A673 (cell line): ENCODE results near the gene TSHR.
"Not testable (repeated sequence)": the region's sequence is repeated elsewhere in the genome, so short reads cannot be mapped to it uniquely, and the experiment has no call there.

Source experiments
- EZH2 ChIP-seq: fragments of 200-600 bp; sonication (generic); IDR thresholded peaks from 2 replicates; pipeline ENCODE4 v1.6.1; 2017; ENCODE audit warnings: borderline replicate concordance, low read depth, mild to moderate bottlenecking, mixed read lengths, antibody characterized with exemption, low read length; ENCODE audit not compliant: poor library complexity, severe bottlenecking
- TF ChIP-seq, protein P1 (sequence below): fragments of 300-800, 200-600 bp; sonication (generic); conservative IDR thresholded peaks from 2 replicates; pipeline ENCODE4 v1.5.1; 2017; ENCODE audit warnings: low read depth, mild to moderate bottlenecking, antibody characterized with exemption, low read length, moderate library complexity, mixed read lengths

DNA sequence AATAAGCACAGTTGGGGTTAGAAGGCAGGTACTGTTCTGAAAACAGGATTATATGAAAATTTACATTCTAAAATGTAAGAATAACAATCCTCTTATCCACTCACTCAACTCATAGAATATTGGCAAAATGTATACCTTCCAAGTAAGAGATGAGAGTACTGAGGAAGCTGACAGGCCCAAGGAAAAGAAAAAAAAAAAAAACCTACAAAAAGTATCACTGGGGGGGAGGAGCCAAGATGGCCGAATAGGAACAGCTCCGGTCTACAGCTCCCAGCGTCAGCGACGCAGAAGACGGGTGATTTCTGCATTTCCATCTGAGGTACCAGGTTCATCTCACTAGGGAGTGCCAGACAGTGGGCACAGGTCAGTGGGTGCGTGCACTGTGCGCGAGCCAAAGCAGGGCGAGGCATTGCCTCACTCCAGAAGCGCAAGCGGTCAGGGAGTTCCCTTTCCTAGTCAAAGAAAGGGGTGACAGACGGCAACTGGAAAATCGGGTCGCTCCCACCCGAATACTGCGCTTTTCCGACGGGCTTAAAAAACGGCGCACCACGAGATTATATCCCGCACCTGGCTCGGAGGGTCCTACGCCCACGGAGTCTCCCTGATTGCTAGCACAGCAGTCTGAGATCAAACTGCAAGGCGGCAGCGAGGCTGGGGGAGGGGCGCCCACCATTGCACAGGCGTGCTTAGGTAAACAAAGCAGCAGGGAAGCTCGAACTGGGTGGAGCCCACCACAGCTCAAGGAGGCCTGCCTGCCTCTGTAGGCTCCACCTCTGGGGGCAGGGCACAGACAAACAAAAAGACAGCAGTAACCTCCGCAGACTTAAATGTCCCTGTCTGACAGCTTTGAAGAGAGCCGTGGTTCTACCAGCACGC, 158.8 kb downstream of the TSHR start:
- TF ChIP-seq, protein P1, sequence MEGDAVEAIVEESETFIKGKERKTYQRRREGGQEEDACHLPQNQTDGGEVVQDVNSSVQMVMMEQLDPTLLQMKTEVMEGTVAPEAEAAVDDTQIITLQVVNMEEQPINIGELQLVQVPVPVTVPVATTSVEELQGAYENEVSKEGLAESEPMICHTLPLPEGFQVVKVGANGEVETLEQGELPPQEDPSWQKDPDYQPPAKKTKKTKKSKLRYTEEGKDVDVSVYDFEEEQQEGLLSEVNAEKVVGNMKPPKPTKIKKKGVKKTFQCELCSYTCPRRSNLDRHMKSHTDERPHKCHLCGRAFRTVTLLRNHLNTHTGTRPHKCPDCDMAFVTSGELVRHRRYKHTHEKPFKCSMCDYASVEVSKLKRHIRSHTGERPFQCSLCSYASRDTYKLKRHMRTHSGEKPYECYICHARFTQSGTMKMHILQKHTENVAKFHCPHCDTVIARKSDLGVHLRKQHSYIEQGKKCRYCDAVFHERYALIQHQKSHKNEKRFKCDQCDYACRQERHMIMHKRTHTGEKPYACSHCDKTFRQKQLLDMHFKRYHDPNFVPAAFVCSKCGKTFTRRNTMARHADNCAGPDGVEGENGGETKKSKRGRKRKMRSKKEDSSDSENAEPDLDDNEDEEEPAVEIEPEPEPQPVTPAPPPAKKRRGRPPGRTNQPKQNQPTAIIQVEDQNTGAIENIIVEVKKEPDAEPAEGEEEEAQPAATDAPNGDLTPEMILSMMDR, result not testable (repeated sequence)
- TF ChIP-seq EZH2, result not testable (repeated sequence)
